Measurements from ENCODE around the gene AMOTL1.
A peak's percentile ranks its signal among the peaks of the same experiment; 100 is the strongest.
"Not testable (repeated sequence)": the region's sequence is repeated elsewhere in the genome, so short reads cannot be mapped to it uniquely, and the experiment has no call there.

The AMOTL1 gene

DNA sequence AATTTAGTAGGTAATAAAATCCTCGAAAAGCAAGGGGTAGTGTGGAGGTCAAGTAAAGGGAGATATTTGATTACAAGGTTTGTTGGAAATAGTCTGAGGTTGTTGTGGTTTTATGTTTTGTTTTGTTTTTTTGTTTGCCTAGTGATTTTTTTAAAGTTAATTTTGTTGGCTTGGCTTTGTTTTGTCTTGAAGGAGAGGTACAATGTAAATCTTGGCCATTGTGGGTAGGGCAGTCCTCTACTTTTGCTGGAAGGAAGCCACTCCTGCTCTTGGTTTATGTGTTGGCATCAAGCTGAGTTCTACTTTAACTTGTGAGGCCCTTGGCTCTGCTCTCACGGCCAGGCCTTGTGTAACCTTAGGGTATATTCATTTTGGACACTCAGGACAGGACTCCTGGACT lies 3.2 kb downstream of the AMOTL1 start:
- no peak for DNase-seq (ENCODE audit: low spot score)

DNA sequence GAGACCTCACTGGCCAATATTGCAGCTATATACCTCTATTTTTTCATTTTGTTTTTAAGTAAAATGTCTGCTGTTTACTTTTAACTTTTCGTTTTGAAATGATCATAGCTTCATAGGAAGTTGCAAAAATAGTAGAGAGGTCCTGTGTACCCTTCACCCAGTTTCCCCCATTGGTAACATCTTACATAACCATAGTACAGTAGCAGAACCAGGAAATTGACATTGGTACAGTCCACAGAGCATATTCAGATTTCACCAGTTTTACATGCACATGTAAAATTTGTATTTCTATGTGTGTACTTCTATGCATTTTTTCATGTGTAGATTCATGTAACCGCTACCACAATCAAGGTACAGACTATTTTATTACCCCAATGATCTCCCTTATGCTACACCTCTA lies 3.8 kb downstream of the AMOTL1 start:
- DNase-seq (ENCODE audit: low spot score) = no peak

DNA sequence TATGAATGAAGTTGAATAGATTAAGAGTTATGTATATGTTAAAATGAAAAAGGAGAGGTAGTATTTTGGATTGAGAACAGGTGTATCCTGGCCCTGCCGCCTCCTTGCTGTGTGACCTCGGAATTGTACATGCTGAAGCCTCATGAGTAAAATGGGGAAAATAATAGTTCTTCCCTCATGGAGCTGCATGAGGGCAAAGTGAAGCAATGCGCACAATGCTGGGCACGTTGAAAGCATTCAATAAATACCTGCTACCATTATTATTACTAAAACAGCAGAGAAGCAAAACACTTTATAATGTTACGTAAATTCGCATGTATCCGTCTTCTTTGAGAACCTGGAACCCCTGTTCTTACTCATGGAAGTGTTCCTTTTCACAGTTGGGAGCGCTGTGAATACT lies 5.7 kb downstream of the AMOTL1 start:
- DNase-seq (ENCODE audit: low spot score) = no peak

DNA sequence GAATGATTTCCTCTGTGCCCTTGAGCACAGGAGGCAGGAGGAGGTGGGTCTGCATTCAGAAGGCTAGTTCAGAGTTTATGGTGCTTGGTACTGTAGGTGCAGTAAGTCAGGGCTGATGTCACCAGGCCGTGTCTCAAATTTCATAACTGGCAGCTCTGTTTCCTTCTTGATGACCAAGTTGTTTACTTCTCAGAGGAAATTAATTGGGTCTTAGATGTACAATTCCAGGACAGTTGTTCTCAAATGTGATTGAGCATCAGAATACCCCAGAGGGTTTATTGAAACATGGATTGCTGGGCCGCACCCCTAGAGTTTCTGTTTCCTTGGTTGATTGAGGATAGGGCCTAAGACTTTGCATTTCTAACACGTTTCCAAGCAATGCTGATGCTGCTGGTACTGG lies 6.2 kb downstream of the AMOTL1 start:
- DNase-seq (ENCODE audit: low spot score) = no peak

DNA sequence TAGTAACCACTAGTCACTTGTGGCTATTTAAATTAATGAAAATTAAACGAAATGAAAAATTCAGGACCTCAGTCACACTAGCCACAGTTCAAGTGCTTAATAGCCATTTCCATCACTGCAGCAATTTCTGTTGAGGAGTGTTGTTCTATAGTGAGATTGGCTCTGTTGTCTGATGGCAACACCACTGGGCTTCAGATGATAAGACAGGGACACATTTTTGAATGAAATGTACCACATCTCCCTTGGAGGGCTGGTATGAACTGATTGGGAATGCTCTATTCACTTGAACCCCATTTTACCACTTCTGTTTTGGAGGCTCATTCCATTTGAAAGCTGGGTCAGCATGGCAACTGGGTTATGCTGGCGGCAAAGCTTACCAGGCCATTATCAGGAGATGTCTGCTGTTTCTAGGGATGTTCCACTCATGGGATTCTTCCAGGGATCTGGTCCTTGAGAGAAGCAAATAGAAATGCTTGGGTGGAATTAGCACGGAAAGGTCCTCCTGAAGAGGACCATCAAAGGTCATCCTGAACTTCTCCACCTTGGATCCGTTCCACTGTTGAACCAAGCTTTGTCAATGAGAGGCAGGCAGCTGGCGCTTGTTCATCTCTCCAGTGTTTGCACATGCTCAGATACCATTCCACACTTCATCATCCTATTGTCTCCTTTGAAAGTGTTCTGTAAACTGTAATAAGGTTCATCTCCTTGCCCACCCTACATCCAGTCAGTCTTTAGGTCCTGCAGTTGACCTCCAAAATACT lies 7.6 kb downstream of the AMOTL1 start:
- DNase-seq (ENCODE audit: low spot score) = no peak

DNA sequence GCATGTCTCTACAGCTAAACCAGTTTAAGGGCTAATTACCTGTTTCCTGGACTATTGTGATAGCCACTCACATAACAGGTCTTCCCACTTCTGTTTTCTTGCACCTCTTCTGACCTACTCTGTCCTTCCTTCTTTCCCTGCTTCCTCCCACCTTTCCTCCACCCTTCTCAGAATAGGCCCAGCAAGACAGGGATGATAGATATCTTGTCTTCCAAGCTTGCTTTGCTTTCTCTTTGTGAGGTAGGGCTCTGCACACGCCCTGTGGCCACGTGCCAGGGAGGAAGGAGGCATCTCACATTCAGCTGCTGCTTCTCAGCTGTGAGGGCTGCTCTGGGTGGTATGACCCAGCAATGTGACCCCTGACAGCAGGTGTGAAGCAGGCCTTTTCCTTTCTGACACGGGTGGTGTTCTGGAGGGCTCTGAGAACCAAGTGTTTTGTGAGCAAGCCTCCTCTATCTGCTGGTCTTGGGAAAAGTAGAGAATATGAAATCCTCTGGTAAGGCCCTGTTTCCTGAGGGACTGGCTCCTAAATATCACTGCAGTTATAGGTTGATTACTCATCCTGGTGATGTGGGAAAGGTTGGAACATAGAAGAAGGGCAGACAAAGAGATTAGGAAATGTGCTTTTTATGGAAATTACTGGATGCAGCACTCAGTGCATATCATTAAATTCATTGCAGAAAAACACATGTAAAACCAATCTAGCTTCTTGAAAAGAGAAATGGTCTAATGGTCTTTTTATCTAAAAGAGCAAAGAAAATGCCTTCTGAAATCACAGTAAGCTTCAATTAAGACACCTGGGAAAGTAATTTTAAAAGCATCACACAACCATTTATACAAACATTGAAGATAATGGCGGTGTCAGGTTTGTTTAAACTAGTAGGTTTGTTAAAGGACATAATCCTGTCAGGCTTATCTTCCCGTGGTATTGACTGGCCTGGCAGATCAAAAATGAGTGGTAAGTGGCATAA lies 8.5 kb downstream of the AMOTL1 start:
- DNase-seq (ENCODE audit: low spot score) = no peak

DNA sequence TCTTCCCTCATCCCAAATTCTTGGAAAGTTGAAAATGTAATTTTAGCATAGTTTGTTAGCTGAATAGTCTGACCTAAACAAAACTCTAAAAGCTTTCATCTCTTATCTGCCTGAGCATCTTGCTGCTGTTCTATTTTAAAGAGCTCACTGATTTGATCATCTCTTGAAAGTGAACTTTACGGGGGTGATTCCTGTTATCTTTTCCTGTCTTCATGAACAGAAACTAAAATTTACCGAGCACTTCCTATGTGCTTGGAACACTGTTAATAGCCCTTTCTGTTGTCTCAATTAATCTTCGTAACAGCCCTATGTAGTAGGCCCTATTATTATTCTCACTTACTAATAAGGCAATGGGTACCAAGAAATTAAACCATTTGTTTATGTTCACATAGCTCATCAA lies 12.3 kb downstream of the AMOTL1 start:
- no peak for DNase-seq (ENCODE audit: low spot score)

DNA sequence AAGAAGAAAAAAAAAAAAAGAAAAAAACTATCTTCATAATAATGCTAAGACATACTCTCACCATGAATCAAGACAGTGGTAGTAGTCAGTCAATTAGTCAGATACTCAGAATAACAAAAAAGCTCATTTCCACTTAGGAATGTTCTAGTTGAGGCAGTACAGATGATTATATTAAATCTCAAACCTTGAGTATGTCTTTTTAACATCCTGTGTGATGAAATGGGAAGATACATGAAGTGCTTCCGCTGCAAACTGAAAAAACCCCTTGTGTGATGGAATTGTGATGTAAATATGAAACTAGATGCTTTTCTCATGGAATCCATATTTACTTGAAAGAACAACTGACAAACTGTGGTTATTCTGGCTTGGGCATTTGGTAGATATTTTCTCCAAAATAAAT lies 13.7 kb downstream of the AMOTL1 start:
- no peak for DNase-seq (ENCODE audit: low spot score)

DNA sequence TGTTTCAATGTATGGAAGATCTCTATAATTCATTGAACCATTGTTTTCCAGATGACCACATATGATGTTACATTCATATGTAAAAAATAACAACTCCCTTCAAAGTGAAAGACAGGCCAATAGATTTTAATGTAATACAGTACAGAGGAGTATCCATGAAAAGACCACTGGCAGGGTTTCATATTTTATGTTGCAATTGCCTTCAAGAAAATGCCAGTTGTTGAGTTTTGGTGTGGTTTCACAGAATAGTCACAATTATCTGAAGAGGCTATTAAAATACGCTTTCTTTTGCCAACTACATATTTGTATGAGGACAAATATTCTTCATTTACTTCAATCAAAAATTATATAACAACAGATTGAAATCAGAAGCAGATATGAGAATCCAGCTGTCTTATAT lies 14.3 kb downstream of the AMOTL1 start:
- no peak for DNase-seq (ENCODE audit: low spot score)

DNA sequence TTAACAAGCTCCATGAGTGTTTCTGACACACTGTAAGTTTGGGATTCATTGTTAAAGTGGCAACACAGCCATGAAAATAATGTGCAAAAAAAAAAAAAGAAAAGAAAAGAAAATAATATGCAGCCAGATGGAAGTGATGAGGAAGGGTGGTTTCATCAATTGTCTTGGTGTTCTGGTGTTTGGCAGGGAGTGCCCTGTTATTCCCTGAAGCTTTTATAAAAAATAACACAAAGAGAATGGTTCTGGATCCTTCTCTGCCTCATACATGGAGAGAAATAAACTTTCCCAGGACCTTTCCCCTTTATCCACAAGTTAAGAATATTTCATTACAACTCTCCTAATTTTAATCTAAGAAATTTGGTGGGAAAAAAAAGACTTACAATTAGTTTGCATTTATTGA lies 16.7 kb downstream of the AMOTL1 start:
- DNase-seq (ENCODE audit: low spot score) = no peak

DNA sequence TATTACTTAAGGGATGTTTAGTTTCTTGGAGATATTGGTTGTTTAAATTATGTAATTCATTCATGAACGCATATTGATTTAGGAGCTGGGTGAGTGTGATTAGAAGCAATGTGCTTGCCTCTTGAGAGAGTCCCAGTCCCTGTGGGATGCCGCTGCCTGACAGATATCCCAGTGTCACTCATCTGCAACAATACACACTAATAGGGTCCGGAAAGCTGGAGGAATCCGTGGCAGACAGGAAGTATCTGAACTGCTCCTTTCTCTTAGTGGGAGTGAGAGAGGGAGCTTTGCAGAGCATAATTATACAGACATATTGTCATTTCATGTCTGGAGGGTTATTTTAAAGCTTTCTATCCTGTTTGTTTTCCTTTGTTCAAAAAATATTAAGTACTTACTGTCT lies 17.4 kb downstream of the AMOTL1 start:
- DNase-seq (ENCODE audit: low spot score) = no peak

DNA sequence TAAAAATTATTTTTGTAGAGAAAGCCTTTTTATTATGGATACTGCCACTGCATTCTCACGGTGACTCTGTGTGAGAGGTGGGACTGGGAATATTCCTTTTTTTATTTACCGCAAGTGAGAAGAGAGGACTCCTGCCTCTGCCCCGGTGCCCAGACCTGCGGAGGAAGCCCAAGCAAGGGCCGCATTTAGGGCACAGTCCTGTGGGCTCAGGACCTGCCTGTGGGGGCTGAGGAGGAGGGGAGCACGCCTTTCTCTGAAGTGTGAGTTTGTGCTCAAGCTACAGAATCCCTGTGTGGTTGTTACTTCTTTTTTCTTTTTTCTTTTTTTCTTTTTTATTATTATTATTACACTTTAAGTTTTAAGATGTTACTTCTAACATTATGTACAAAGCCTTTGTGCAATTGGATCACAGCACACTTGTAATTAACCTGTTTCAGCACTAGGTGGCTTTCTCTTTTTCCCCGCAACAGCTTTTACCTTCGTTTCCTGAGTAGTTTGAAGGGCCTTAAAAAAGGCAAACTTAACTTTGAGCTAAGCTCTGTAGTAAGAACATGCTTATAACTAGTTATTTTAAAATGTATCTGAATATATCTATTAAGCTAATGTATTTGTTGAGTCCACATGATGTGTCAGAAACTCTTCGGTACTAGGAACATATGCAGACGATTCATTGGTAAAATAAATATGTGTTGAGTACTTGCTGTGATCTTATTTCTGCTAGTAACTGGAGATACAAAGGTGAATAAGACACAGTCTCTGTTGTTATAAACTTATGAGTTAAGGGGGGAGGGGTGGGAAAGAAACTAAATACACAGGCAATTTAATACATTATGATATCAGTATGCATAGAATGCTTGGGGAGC lies 18.3 kb downstream of the AMOTL1 start:
- peak; percentile 48 for DNase-seq (ENCODE audit: low spot score)

DNA sequence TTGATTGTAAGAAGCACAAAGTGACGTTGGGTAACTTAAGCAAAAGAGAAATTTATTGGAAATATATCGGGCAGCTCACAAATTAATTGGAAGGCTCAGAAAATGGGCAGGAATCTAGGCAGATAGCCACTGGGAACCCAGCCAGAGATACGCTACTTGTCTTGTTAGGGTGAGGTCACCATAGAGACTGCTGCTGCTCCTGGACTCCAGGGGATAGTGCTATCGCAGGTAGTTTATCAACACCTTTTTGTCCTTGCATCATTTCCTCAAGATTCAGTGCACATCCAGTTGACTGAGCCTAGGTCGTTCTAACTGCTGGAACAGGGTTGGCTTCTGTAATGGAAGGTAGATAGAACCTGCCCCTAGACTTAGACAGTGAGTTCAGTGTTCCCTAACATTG lies 19.6 kb downstream of the AMOTL1 start:
- DNase-seq (ENCODE audit: low spot score) = no peak

DNA sequence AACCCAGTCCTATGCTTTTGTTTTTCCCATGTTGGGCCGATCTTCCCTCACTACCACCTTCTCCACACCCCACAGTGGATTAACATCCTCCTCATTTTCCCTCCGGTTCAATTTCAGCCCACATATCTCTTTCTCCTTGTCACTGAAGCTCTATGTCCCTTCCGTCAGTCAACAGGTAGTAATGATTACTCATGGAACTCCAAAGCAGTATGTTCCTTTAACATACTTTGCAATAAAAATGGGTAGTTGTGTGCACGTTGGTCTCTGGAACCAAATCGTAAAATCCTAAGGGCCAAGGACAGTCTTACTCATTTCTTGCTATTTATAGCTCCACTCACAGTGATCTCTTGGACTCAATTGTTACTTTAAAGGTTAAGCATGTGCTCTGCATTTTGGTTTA lies 20.2 kb downstream of the AMOTL1 start:
- DNase-seq (ENCODE audit: low spot score) = no peak

DNA sequence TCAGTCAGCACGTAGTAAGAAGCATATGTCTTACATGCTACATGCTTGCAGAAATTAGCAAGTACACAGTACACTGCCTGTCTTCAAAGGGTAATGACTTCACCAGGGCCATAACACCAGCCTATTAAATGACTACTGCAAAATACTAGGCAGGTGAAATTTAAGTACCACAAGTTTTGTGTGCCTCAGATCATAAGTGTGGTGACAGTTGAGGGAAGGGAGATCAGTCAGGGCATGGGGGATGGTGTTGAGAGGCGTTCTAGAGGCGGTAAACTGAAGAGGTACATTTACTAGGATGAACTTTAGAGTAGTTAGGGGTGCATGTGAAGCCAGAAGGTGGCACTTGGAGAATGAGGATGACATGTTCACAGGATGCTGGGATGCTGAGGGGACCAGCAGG lies 22.0 kb downstream of the AMOTL1 start:
- no peak for DNase-seq (ENCODE audit: low spot score)

DNA sequence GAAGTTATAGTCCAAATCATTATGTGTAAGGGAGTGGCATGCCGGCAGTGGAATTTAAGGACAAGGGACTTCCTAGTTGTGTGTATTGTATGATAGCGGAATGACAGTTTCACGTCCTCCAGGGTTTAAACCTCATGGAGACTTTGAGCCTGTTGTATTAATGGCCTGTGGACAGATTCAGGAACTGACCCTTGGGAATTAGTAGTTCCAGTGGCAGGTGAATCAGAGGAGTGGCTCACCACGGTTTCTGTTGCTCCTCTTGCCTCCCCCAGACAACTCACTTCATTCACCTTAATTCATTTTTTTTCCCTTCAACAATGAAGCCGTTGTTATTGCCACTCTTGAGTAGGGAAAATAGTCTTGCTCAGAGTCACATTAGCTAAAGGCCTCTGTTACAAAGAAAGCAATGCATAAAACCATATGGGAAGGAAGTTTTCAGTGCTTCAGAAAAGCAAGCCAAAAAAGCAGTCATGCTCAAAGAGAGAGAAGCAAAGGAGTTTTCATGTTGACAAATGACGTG lies 22.6 kb downstream of the AMOTL1 start:
- no peak for DNase-seq (ENCODE audit: low spot score)

DNA sequence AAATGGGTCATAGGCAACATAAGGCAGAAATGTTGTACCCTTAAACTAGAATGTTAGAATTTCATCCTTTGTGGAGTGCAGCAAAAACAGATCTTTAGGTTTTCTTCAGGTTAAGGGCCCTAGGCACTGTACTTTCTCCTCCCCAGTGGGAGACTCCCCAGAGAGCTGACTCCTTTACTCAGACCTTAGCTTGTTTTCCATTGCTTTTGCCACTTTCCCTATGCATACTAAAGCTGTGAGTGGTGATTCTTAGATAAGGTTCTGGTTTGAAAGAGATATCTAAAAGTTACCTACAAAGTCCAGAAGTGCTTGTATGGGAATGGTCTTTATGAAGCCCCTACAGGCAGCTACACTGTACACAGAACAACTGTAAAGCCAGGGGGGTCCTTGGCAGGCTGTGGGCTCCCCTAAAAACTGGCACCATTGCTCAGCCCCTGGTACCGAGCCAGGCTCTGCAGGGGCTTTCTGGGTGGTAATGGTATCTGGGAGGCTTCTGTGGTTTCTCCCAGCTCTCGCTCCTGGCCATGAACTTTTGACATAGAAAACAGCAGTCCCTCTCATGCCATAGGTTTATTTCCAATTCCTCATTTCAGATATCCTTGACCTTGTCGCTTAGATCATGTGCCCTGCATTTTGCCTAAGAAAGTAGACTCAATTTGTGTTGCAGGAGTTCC lies 23.2 kb downstream of the AMOTL1 start:
- DNase-seq (ENCODE audit: low spot score) = no peak

DNA sequence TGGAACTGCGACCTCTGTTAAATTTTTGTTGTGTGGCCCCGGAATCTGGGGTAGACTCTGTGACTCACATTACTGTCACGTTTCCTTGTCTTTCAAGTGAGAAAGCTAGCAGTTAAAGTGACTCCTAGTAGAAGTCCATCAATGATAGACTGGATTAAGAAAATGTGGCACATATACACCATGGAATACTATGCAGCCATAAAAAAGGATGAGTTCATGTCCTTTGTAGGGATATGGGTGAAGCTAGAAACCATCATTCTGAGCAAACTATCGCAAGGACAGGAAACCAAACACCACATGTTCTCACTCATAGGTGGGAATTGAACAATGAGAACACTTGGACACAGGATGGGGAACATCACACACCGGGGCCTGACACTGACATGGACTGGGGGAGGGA lies 23.8 kb downstream of the AMOTL1 start:
- not testable (repeated sequence) for DNase-seq (ENCODE audit: low spot score)

DNA sequence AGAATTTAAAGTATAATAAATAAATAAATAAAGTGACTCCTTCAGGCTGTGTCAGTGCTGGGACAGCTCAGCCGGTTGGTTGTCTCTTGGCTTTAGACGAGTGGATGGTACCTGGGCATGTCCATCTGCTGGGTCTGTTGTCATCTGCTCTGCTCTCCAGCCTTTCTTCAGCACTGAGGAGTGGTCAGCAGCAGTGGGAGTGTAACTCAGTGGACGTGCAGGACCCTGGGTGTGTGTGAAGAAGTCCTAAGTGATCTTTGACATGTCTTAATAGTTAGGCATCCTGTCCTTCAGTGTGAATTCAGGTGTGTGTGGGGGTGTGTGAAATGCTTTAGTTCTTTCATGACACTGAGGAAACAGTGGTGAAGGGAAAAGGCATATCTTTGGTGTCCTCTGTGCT lies 24.3 kb downstream of the AMOTL1 start:
- DNase-seq (ENCODE audit: low spot score) = no peak

DNA sequence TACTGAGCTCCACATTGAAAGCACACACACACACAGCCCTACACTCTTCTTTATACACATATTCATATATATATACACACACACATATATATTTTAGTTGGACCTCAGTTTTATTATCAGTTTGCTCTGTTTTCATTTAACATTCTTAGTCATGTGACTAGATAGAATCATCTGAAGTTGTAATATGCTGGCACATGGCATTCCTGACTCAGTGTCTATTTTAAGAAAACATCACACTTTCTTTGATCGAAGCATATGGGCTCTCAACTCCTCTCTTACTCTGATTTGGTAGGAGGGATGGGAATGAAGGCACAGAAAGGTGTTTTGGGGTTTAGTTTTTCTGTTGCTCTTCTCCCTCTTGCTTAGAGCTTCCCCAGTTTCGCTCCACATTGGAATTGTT lies 24.8 kb downstream of the AMOTL1 start:
- DNase-seq (ENCODE audit: low spot score) = no peak

DNA sequence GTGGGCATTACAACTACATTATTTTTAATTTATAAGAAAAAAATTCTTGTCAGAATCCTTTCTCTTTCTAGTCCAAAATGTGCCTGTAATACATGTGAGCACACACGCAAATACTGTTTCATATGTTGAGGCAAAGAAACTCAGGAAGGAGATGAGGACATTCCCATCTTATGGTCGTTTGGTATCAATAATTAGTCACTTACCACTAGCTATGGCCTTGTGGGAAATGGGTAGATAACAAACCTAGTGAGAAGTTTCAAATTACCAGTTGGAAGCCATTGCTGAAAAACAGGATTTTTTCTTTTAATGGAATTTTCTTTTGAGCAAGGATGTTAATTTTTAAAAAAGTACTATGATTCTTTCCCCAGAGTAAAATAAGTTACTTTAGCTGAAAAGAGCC lies 25.7 kb downstream of the AMOTL1 start:
- no peak for DNase-seq (ENCODE audit: low spot score)

Data from cerebellar cortex (tissue), 1 donor.